Activated CD8-positive, alpha-beta memory T cell treated with anti-CD3 and anti-CD28 coated beads, Interleukin-2, amount 50 U/mL, for 24 hours (primary cell): Measurements from ENCODE around the gene SLC44A4.
"Not testable (repeated sequence)": the region's sequence is repeated elsewhere in the genome, so short reads cannot be mapped to it uniquely, and the experiment has no call there.

ENCODE experiments used
- DNase-seq: peaks from one replicate; pipeline ENCODE4 v3.0.0-alpha.2; 2020; ENCODE audit errors: extremely low read depth

Gene SLC44A4

DNA sequence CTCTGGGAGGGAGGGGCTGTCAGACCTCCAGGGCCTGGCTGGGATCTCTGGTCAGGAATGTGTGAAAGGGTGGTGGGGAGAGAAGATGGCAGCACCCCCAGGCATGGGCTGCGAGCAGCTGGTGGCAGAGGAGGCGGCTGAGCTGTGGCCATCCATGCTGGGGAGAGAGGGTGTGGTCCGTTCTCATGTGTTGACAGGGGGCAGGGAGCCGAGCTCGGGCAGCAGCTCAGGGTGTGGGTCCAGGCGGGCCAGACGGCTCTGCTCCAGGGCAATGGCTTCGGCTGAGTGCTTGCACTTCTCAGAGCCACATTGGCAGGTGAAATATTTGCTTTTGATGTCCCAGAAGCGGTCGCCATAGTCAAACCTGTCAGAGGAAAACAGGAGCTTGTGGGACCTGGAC lies 1.1 kb upstream of the SLC44A4 start:
- no peak for DNase-seq

GRCh38 chr6:31879143-31879542 lies 346 bp upstream of the SLC44A4 start:
- no peak for DNase-seq

GRCh38 chr6:31878222-31878621 lies 575 bp downstream of the SLC44A4 start:
- no peak for DNase-seq

DNA sequence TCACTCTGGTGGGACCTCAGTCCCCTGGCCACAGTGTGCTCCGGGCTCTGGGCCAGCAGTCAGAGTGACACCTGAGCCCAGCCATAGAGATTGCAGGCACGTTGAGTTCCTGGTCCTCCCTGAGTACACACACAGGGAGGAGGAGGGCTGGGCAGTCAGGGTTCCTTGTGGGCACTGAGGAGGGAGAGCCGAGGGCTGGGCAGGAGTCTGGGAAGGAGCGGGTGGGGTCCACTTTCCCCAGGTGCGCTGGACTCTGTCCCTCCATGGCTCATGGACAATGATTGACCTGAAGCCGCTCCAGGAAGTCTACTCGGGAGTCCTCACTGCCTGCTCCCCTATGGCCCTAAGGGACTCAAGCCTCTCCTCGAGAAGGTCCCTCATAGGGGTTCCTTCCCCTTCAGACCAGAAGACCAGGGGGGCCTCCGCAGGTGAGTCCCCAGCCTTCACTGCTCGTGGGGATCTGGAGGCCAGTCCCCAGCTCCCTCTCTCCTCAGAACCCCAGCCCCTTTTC lies 1.1 kb downstream of the SLC44A4 start:
- DNase-seq = no peak

DNA sequence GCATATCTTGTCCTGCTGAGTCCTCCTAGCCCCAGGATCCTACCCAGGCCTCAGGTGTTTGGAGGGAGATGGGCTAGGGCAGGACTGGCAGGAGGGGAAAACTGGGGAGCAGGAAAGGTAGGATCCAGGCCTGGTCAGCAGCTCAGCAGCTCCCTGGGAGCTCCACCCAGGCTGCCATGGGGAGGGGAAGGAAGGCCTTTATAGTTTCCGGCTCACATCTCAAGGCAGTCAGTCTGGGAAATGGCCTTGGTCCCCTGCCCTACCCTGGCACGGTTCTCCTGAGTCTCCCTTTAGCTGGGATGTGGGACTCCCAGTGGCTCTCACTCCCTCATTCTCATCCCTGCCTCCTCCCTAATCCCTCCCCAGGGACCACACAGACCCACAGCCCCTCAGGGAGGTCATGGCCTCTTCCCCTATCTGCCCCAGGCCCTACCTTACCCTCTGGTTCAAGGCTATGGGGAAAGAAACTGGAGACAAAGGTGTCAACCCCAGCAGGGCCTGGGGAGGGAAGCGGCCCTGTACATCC lies 1.6 kb downstream of the SLC44A4 start:
- no peak for DNase-seq

DNA sequence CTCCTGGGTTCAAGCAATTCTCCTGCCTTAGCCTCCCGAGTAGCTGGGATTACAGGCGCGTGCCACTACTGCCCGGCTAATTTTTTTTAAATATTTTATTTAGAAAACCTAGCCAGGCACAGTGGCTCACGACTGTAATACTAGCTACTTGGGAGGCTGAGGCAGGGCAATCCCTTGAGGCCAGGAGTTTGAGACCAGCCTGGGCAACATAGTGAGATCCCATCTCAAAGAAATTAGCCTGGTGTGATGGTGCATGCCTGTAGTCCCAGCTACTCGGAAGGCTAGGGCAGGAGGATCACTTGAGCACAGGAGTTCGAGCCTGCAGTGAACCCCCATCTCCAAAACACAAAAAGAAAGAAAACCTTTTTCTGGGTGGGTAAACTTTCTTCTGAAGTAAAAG lies 2.4 kb downstream of the SLC44A4 start:
- no peak for DNase-seq

- no peak for DNase-seq
Observed at GRCh38 chr6:31875877-31876276, 2.9 kb downstream of the SLC44A4 start.

- no peak for DNase-seq
Observed at GRCh38 chr6:31874836-31875572, 3.8 kb downstream of the SLC44A4 start.

GRCh38 chr6:31874084-31874670 lies 4.6 kb downstream of the SLC44A4 start:
- DNase-seq = no peak

- DNase-seq = no peak
Observed at GRCh38 chr6:31871046-31871659, 7.6 kb downstream of the SLC44A4 start.

GRCh38 chr6:31870385-31870921 lies 8.3 kb downstream of the SLC44A4 start:
- no peak for DNase-seq

GRCh38 chr6:31869343-31869742 lies 9.5 kb downstream of the SLC44A4 start:
- DNase-seq = no peak

DNA sequence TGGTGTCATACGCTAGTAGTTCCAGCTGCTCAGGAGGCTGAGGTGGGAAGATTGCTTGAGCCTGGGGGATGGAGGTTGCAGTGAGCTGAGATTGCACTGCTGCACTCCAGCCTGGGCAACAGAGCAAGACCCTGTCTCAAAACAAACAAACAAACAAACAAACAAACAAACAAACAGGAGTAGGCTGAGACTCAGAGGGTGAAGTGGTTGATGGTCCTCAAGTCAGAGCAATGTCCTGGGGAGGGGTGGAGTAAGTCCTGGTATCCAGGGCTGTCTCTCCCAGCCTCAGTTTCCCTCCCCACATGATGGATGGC lies 10.2 kb downstream of the SLC44A4 start:
- DNase-seq = not testable (repeated sequence)

GRCh38 chr6:31865205-31866118 lies 13.3 kb downstream of the SLC44A4 start:
- no peak for DNase-seq

- DNase-seq = no peak
Observed at GRCh38 chr6:31864818-31865204, 14.0 kb downstream of the SLC44A4 start.

DNA sequence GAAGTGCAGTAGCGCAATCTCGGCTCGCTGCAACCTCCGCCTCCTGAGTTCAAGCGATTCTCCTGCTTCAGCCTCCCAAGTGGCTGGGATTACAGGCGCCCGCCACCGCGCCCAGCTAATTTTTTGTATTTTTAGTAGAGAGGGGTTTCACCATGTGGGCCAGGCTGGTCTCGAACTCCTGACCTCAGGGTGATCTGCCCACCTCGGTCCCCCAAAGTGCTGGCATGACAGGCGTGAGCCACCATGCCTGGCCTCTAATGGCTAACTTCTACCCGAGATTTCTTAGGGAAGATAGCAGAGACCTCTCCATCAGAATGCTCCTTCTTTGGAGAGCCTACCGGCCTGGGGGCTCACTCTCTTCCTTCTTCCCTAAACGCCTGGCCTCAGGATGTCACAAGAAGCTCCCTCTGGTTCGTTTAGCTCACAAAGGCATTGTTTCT lies 14.7 kb downstream of the SLC44A4 start:
- not testable (repeated sequence) for DNase-seq

GRCh38 chr6:31862344-31863235 lies 16.2 kb downstream of the SLC44A4 start, which contains the start of gene NEU1:
Gene NEU1, minus strand, starts transcription at chr6:31862821. Its CDS starts 45 bp downstream, at chr6:31862776.
- peak; percentile 99 for DNase-seq

GRCh38 chr6:31861919-31862343 lies 16.9 kb downstream of the SLC44A4 start:
- DNase-seq = no peak

DNA sequence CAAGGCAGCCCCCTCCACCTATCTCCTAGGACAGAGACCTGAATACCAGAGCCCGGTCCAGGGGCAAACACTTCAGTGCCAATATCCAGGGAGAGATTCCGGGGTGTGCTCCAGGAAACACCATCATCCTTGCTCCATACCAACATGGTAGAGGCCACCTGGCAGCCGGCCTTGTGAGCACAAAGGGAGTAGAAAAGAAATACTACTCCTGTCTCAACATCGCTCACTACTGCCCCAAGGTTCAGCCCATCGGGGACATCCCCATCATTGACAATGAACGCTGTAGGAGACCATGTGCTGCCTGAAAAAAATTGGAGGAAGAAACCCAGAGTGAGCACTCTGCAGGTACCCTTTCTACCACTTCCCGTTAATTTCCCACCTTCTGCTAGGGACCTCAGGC lies 17.6 kb downstream of the SLC44A4 start:
- DNase-seq = no peak

DNA sequence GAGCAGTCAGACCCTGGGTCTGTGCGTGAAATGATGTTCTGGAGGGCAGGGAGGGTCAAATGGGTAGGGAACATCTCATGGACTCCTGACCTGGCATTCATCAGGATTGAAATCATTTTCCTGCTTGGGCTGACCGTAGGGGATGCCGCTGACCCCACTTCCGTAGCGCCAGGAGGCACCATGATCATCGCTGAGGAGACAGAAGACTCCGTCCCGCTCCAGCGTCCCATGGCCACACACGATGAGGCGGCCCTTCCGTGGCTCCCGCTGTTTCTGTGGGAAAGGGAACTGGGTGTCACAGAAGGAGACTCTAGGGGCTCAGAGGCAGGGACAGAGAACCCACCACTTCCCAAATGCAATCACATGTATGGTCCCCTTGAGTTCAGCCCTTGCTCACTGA lies 18.4 kb downstream of the SLC44A4 start:
- no peak for DNase-seq
